ENCODE data around the gene WFDC2. TPM values are rescaled to one million over a fixed set of nuclear protein-coding genes. Genes with fewer than 3 reads are reported as not detected.

Gene WFDC2
- total and polyA plus RNA-seq, 10 of the 15 experiments (the other 5 are each of a cell fraction or from before 2014, with no cell fraction given), result 0.13 TPM; not detected in 9

GRCh38 chr20:45469336-45470261 lies at the start of gene WFDC2 (continued):
- no peak for TF ChIP-seq E4F1 (IDR thresholded peaks at IDR 0.05; ENCODE audit: borderline replicate concordance, partially characterized antibody)

- in situ Hi-C loops (cut with MboI), result no loop called here
- H3K4me3 ChIP-seq, result no peak overlapping the region
- no peak for FAIRE-seq
- no peak for DNase-seq (ENCODE audit: low read depth, low spot score)
- ChIA-PET RAD21 (ENCODE audit: unreplicated experiment) (interaction anchor here (1.0 to 3.2 kb wide), 7 partner anchors 9 to 57 kb away, joined by 3 to 24 read pairs (median 7); partner anchors contain the start of gene SYS1), SMC1A (ENCODE audit: uncharacterized antibody, unreplicated experiment) (interaction anchor here (0.9 to 3.0 kb wide), 6 partner anchors 9 to 54 kb away, joined by 3 to 21 read pairs (median 12); no protein-coding TSS in a partner anchor), POLR2A (interaction anchor here (1.1 kb wide), 1 partner anchor 50 kb away, joined by 3 read pairs; no protein-coding TSS in a partner anchor), CTCF (interaction anchor here (1.0 to 8.5 kb wide), 10 partner anchors 9 to 61 kb away, joined by 3 to 86 read pairs (median 6); partner anchors contain the start of gene SYS1)
- no peak for ATAC-seq
- peaks cover 15% of the 10 kb centered on the region for H3K4me1 ChIP-seq (ENCODE audit: control insufficient read depth, insufficient read depth, low read length)
- H3K36me3 ChIP-seq (ENCODE audit: control insufficient read depth in 2 of 2, insufficient read depth in 2 of 2, low read length in 1 of 2), result peaks cover 16 to 29% of the 10 kb centered on the region in 2 experiments
- H4K20me1 ChIP-seq (ENCODE audit: control insufficient read depth, insufficient read depth), result no peaks in the 10 kb centered on the region
- H2AFZ ChIP-seq (ENCODE audit: control insufficient read depth, low read depth, low read length), result no peak overlapping the region
- H3K9ac ChIP-seq (ENCODE audit: control insufficient read depth, insufficient read depth, low read length), result no peak overlapping the region
- H3K79me2 ChIP-seq (ENCODE audit: control insufficient read depth, insufficient read depth, low read length), result peaks cover 13% of the 10 kb centered on the region
- 94% methylated on average over 8 of the region's 8 CpGs for WGBS (ENCODE audit: insufficient coverage, insufficient replicate concordance, low lambda C conversion rate, missing lambda C conversion rate)
- H3K27me3 ChIP-seq (replicated peaks in 1 of 2; ENCODE audit: control insufficient read depth in 2 of 2, insufficient read depth in 2 of 2, low read length in 1 of 2), result no peaks in the 10 kb centered on the region
- intact Hi-C loops (cut with micrococcal nuclease; ENCODE audit: unreplicated experiment), result no loop called here
- H3K4me2 ChIP-seq (ENCODE audit: control insufficient read depth, insufficient read depth), result no peak overlapping the region
- BruUV-seq (replicated peaks), result no TSS peak
- H3K27ac ChIP-seq (ENCODE audit: control insufficient read depth, insufficient read depth), result no peak overlapping the region
- no peaks in the 10 kb centered on the region for H3K9me3 ChIP-seq (replicated peaks; ENCODE audit: control insufficient read depth, insufficient read depth, low read length)
- TF ChIP-seq ATF2 (IDR thresholded peaks at IDR 0.05; ENCODE audit: low read length) (no peak), ATF3 (IDR thresholded peaks at IDR 0.05; ENCODE audit: borderline replicate concordance, extremely low read depth, low read depth, low read length) (no peak), EP300 (IDR thresholded peaks at IDR 0.05; ENCODE audit: borderline replicate concordance in 1 of 2, control insufficient read depth in 1 of 2, low read depth in 2 of 2, low read length in 2 of 2) (no peak), SMAD1 (IDR thresholded peaks at IDR 0.05; ENCODE audit: low read depth, partially characterized antibody) (no peak), MLLT1 (IDR thresholded peaks at IDR 0.05) (no peak), USF2 (IDR thresholded peaks at IDR 0.05; ENCODE audit: borderline replicate concordance, low read depth, low read length) (no peak), CEBPB (IDR thresholded peaks at IDR 0.05; ENCODE audit: borderline replicate concordance in 1 of 2, low read depth in 2 of 2, low read length in 2 of 2) (no peak), ESRRA (IDR thresholded peaks at IDR 0.05; ENCODE audit: low read length) (no peak), PML (IDR thresholded peaks at IDR 0.05; ENCODE audit: low read length) (no peak), HDGF (IDR thresholded peaks at IDR 0.05) (no peak), RCOR1 (conservative IDR thresholded peaks at IDR 0.05; ENCODE audit: low read depth, low read length) (no peak), RELA (IDR thresholded peaks at IDR 0.05; ENCODE audit: borderline replicate concordance, partially characterized antibody) (no peak)
Observed at GRCh38 chr20:45420125-45420524, 49.4 kb upstream of the WFDC2 start.
